B cell (primary cell): ENCODE results near the gene HDAC10. TPM values are rescaled to one million over a fixed set of nuclear protein-coding genes. Genes with fewer than 3 reads are reported as not detected.

Experiments used
- ATAC-seq: fragments of 200-7000 bp; cut with Tn5 transposase; one replicate; pipeline ENCODE4 v1.10.0; 2021; ENCODE audit warnings: low read depth, mild to moderate bottlenecking, moderate number of reproducible peaks, moderate library complexity
- CTCF ChIA-PET: fragments of 350-600 bp; sonication (Branson Sonifier 250); formaldehyde crosslinking; loops from one replicate; lab custom pipeline; 2021; ENCODE audit warnings: antibody characterized with exemption, inconsistent platforms; lab: Charles Lee
- POLR2A ChIA-PET: fragments of 350-600 bp; sonication (Branson Sonifier 250); formaldehyde crosslinking; loops from one replicate; lab custom pipeline; 2021; ENCODE audit warnings: antibody characterized with exemption; lab: Charles Lee
- DNase-seq: peaks from one replicate; pipeline ENCODE4 v3.0.0; 2013
- H2AFZ ChIP-seq: 2 replicates; pipeline ENCODE4 v1.6.1; 2012; ENCODE audit warnings: mild to moderate bottlenecking, low read depth, low read length; ENCODE audit not compliant: insufficient read depth, poor library complexity, severe bottlenecking
- H3K27ac ChIP-seq, 2 donors: 1 replicate in 1 of 2; 2 replicates in 1 of 2; pipeline ENCODE4 v1.5.1; 2012 to 2013; ENCODE audit warnings: low read length in 2 of 2, mild to moderate bottlenecking in 2 of 2, moderate library complexity in 1 of 2
- H3K27me3 ChIP-seq, 4 experiments: fragments of 200-600 bp in 1 of 4; sonication (generic) in 1 of 4; replicated peaks in 1 of 4; 1 replicate in 2 of 4; 2 replicates in 2 of 4; pipeline versions ENCODE4 v1.6.1 to v1.7.0; 2013 to 2016; ENCODE audit warnings: low read length in 3 of 4, mild to moderate bottlenecking in 2 of 4, mixed read lengths in 1 of 4, moderate library complexity in 1 of 4; ENCODE audit not compliant: insufficient read depth in 4 of 4, control insufficient read depth in 3 of 4; ENCODE audit errors: control extremely low read depth in 1 of 4
- H3K36me3 ChIP-seq, 2 experiments: replicated peaks in 1 of 2; 1 replicate in 1 of 2; 2 replicates in 1 of 2; pipeline versions ENCODE4 v1.6.1 to v1.7.1; 2013; ENCODE audit warnings: low read length in 1 of 2; ENCODE audit not compliant: insufficient read depth in 2 of 2, control insufficient read depth in 1 of 2; ENCODE audit errors: control extremely low read depth in 1 of 2, extremely low read depth in 1 of 2
- H3K4me1 ChIP-seq, 2 donors: fragments of 200-600 bp in 1 of 2; sonication (generic) in 1 of 2; 1 replicate in 1 of 2; 2 replicates in 1 of 2; pipeline versions ENCODE4 v1.5.1 to v1.6.1; 2013 to 2017; ENCODE audit warnings: low read length in 2 of 2; ENCODE audit not compliant: control insufficient read depth in 2 of 2, insufficient read depth in 2 of 2
- H3K4me2 ChIP-seq: replicated peaks from 2 replicates; pipeline ENCODE3; 2012; ENCODE audit warnings: mild to moderate bottlenecking, low read depth, low read length; ENCODE audit not compliant: poor library complexity, severe bottlenecking
- H3K4me3 ChIP-seq, 5 experiments: fragments of 200-600 bp in 1 of 5; sonication (generic) in 1 of 5; 1 replicate in 3 of 5; 2 replicates in 2 of 5; pipeline versions ENCODE4 v1.5.1 to v1.7.0; 2011 to 2016; ENCODE audit warnings: low read length in 4 of 5, mild to moderate bottlenecking in 4 of 5, low read depth in 2 of 5, control low read depth in 1 of 5, moderate library complexity in 1 of 5; ENCODE audit not compliant: insufficient read depth in 1 of 5; ENCODE audit errors: control extremely low read depth in 1 of 5, extremely low read depth in 1 of 5
- H3K79me2 ChIP-seq: fragments of 200-600 bp; sonication (generic); one replicate; pipeline ENCODE4 v1.6.0; 2016; ENCODE audit warnings: low read length; ENCODE audit not compliant: control insufficient read depth, insufficient read depth
- H3K9ac ChIP-seq: fragments of 200-600 bp; sonication (generic); 2 replicates; pipeline ENCODE4 v1.6.1; 2017; ENCODE audit warnings: mild to moderate bottlenecking, low read length, moderate library complexity
- H3K9me3 ChIP-seq, 3 donors: one replicate each; pipeline versions ENCODE4 v1.6.1 to v1.7.1; 2013; ENCODE audit warnings: low read length in 2 of 3; ENCODE audit not compliant: control insufficient read depth in 2 of 3, insufficient read depth in 1 of 3; ENCODE audit errors: control extremely low read depth in 1 of 3
- H4K20me1 ChIP-seq: 2 replicates; pipeline ENCODE4 v1.6.0; 2012; ENCODE audit warnings: mild to moderate bottlenecking, low read length; ENCODE audit not compliant: insufficient read depth, control insufficient read depth, poor library complexity, severe bottlenecking
- H3K27ac Mint-ChIP-seq: one replicate; pipeline ENCODE4 v1.8.0; 2021; ENCODE audit warnings: mixed read lengths
- H3K27me3 Mint-ChIP-seq: one replicate; pipeline ENCODE4 v1.8.0; 2021; ENCODE audit warnings: mixed read lengths
- H3K4me1 Mint-ChIP-seq: one replicate; pipeline ENCODE4 v1.8.0; 2021; ENCODE audit warnings: mixed read lengths
- H3K4me3 Mint-ChIP-seq: one replicate; pipeline ENCODE4 v1.8.0; 2021; ENCODE audit warnings: mixed read lengths
- H3K9me3 Mint-ChIP-seq: one replicate; pipeline ENCODE4 v1.8.0; 2022; ENCODE audit warnings: mixed read lengths; ENCODE audit not compliant: insufficient read depth
- EZH2 ChIP-seq: IDR thresholded peaks from 2 replicates; pipeline ENCODE4 v1.6.1; 2012; ENCODE audit warnings: borderline replicate concordance, low read depth, mild to moderate bottlenecking, moderate library complexity, low read length; ENCODE audit not compliant: insufficient read depth, poor library complexity, severe bottlenecking
- WGBS: methylation state at CpG from one replicate; pipeline ENCODE4 v1.1.5; 2013; ENCODE audit warnings: missing lambda C conversion rate; ENCODE audit not compliant: insufficient coverage; 5-methylcytosine and 5-hydroxymethylcytosine counted together
- intact Hi-C: fragments of 100-400 bp; cut with micrococcal nuclease; formaldehyde crosslinking; loops from one replicate; pipeline ENCODE4 v1.10.0; 2022
- polyA plus RNA-seq: library from polyadenylated mRNA; depleted of rRNA; stranded (reverse); fragments of >200 nt; gene quantifications from 2 replicates; pipeline ENCODE4 v1.2.3, GENCODE V29; 2012
- total RNA-seq, 2 donors: library from RNA; stranded (reverse); fragments of 120-200 nt in 1 of 2; gene quantifications; 1 replicate in 1 of 2; 2 replicates in 1 of 2; pipeline versions ENCODE4 v1.2.3 to v1.2.4, GENCODE V29; 2013 to 2022
- TF ChIP-seq, protein P1 (sequence below): fragments of 200-600 bp; IDR thresholded peaks from one replicate; pipeline ENCODE4 v1.8.0; 2022; ENCODE audit warnings: antibody characterized with exemption, mild to moderate bottlenecking

HDAC10 gene
- total and polyA plus RNA-seq, 2 donors (not counting 1 experiment from before 2014, with no cell fraction given), result 136 to 187 TPM

DNA sequence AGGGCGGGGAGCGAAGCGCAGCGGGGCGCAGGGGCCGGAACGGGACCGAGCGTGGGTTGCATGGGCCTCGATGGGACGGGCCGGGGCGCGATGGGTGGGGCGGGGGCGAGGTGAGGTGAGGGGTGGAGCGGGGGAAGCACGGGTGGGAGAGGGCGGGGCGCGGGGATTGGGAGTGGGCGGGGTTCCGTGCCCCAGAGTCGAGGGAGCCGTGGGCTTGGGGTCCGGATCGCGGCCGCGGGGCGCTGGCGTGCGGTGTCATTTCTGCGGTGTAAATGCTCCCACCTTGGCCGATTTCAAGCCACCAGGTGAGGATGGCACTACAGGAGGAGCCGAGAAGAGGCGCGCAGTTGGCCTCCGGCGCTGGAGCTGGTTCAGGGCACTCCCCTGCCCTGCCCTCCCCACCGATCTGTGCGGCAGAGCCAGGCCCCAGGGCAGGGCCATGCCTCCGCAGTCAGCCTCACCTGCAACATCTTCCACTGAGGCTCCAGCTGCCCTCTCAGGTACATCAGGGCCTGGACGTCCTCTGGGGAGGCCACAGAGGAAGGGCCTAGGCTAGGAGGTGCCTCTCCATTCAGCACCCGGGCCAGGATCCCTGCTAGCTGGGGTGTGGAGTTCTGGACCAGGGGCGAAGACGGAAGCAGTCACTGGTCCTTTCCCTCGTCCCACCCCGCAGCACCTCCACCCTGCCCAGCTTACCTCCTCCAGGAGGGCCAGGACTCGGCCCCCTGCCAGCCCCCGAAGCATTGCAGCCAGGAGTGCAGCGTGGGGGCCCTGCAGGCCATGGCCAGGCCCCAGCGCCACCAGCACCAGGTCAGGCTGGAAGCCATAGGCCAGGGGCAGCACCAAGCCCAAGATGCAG is 5.6 kb downstream of the HDAC10 start:
- Mint-ChIP-seq H3K4me1 (peaks cover 45% of the 10 kb centered on the region), H3K27me3 (no peaks in the 10 kb centered on the region), H3K27ac (peak overlapping the region; percentile 99), H3K9me3 (no peaks in the 10 kb centered on the region), H3K4me3 (peak overlapping the region; percentile 96)
- intact Hi-C loops, result loop anchor here (1.0 to 2.0 kb wide), 5 partner anchors 25 to 375 kb away; partner anchors contain the start of genes MAPK11 and SCO2
- ATAC-seq (peak; percentile 46), DNase-seq (no peak)
- Histone ChIP-seq H3K79me2 (peaks cover 72% of the 10 kb centered on the region), H3K36me3 (peaks cover 0 to 29% of the 10 kb centered on the region in 2 experiments), H3K4me3 (peak overlapping the region; percentile 35 to 99 (median 90)), H3K9ac (peak overlapping the region; percentile 88), H3K27me3 (no peaks in the 10 kb centered on the region), H2AFZ (peak overlapping the region; percentile 85), H3K9me3 (no peaks in the 10 kb centered on the region), H4K20me1 (peaks cover 73% of the 10 kb centered on the region), H3K27ac (peak overlapping the region; percentile 91 to 96), H3K4me2 (peak overlapping the region; percentile 93), H3K4me1 (peaks cover 41 to 75% of the 10 kb centered on the region in 2 donors)
- POLR2A ChIA-PET, result interaction anchor here (1.6 kb wide), 1 partner anchor 55 kb away, joined by 8 read pairs; no protein-coding TSS in a partner anchor
- CTCF ChIA-PET, result interaction anchor here (1.1 to 2.9 kb wide), 3 partner anchors 97 to 376 kb away, joined by 4 to 16 read pairs (median 7); partner anchors contain the start of gene SCO2
- WGBS, result 21% methylated on average over 44 of the region's 53 CpGs
- TF ChIP-seq, protein P1, sequence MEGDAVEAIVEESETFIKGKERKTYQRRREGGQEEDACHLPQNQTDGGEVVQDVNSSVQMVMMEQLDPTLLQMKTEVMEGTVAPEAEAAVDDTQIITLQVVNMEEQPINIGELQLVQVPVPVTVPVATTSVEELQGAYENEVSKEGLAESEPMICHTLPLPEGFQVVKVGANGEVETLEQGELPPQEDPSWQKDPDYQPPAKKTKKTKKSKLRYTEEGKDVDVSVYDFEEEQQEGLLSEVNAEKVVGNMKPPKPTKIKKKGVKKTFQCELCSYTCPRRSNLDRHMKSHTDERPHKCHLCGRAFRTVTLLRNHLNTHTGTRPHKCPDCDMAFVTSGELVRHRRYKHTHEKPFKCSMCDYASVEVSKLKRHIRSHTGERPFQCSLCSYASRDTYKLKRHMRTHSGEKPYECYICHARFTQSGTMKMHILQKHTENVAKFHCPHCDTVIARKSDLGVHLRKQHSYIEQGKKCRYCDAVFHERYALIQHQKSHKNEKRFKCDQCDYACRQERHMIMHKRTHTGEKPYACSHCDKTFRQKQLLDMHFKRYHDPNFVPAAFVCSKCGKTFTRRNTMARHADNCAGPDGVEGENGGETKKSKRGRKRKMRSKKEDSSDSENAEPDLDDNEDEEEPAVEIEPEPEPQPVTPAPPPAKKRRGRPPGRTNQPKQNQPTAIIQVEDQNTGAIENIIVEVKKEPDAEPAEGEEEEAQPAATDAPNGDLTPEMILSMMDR, result no peak
- no peak for TF ChIP-seq EZH2
